T-helper 22 cell (primary cell): ENCODE measurements around the gene MATK.

Experiments
- DNase-seq: peaks from one replicate; pipeline ENCODE4 v3.0.0-alpha.2; 2020; ENCODE audit warnings: low read depth

Gene MATK

DNA sequence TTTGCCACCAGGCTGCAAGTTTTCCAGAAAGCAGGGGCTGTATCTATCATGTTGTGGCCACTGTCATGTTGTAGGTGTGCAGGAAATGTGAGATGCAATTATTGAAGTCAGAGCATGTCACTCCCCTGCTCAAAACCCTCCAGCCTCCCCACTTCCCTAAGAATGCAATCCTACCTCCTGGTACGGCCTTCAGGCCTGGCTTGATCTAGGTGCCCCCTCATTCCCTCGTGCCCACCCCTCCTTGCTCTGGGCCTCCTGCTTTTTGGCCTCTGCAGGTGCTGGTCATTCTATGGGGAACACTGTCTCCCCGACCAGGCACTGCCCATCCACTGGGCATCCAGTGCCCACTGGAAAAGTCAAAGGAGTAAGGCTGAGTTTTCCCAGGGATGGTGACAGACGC, 28.5 kb upstream of the MATK start:
- DNase-seq: no peak

- no peak for DNase-seq
These were observed 27.6 kb upstream of the MATK start for GRCh38 chr19:3813473-3814392.

DNA sequence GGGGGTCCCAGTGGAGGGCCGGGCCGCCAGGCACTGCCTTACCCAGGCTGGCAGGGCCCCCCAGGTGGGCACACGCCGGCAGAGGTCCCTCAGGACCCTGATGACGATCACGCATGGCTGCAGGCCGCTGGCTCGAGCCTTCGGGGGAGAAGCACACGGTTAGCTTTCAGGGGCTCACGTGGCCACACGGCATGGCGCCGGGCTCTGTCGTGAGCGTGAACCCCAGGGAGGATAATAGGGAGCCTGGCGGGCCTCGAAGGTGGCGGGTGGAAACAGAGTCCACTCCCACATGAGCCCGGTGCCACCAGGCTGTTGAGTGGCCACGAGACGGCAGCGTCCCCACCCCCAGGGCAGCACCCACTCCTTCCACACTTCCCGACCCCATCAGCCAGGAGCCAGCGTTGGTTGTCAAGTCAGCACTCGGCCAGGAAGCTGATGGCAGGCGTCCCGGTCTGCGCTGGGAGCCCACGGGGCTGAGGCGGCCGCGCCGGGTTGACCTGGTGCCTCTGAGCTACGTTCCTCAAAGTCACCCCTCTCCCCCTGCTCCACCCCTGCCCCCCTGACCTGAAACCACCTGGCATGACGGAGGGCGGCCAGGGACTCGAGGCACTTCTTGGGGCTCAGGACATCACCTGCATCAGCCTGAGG, 24.7 kb upstream of the MATK start:
- no peak for DNase-seq

GRCh38 chr19:3809881-3810707, 23.9 kb upstream of the MATK start:
- no peak for DNase-seq

DNA sequence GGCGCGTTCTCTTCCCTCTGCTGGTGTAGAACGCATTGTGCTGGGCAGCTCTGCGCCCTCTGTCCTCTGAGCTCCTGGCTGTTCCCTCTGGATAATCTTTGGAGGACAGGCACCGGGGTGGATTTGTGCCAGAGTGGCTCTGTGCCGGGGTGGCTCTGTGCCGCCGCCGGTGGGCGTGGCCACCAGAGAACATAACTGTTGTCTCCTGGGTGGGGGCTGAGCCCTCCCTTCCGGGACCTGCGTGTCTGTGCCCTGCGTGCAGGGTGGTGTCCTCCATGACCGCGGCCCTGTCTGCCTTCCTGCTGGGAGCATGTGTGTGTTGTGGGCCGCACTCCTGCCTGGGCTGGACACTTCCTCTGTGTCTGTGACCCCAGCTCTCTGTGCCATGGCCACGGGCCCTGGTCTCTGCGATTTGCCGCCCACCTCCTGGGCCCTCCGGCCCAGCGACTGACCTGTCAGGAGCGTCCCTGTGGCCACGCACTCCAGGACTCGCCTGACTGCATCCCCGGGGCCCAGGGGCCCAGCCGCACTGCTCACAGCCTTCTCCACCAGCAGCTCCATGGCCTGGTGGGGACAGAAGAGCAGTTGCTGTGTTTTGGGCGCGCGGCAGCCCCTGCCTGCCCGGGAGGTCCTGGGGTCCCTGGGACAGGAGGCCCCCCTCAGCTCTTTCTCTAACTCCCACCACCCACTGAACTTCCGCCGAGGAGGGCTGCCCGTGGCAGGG, 22.4 kb upstream of the MATK start:
- no peak for DNase-seq

DNA sequence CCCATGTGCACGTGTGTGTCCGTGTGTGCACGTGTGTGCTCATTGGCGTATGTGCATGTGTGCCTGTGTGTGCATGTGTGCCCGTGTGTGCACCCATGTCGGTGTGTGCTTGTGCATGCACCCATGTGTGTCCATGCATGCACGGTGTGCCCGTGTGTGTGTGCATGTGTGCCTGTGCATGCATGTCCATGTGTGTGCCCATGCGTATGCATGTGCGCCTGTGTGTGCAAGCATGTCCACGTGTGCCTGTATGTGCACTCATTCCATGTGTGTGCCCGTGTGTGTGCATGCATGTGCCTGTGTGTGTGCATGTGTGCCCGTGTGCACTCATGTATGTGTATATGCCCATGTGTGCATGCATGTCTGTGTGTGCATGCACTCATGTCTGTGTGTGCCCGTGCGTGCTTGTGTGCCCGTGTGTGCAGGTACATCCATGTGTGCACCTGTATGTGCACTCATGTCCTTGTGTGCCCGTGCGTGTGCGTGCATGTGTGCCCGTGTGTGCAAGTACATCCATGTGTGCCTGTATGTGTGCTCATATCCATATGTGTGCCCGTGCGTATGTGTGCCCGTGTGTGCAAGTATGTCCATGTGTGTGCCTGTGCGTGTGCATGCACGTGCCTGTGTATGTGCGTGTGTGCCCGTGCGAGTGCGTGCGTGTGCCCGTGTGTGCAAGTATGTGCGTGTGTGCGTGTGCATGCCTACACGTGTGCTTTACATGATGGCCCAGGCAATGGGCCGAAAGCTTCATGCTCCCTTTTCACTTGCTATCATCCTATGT, 21.6 kb upstream of the MATK start:
- DNase-seq: no peak

DNA sequence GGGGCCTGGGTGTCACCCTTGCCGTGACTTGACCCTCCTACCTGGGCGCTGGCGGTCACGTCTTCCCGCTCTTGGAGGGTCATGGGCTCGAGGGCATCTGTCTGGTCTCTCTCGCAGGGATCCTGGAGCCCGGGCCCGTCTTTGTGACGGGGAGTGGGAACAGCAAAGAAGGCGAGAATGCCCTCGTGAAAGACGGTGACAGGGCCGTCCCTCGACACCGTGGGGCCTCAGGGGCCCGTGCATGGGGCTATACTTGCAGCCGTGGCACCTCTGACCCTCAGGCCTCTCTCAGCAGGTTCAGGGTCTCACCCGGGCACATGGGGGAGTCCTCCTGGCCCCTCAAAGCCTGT, 20.9 kb upstream of the MATK start:
- DNase-seq: no peak

- no peak for DNase-seq
These were observed 19.7 kb upstream of the MATK start for GRCh38 chr19:3805859-3806258.

DNA sequence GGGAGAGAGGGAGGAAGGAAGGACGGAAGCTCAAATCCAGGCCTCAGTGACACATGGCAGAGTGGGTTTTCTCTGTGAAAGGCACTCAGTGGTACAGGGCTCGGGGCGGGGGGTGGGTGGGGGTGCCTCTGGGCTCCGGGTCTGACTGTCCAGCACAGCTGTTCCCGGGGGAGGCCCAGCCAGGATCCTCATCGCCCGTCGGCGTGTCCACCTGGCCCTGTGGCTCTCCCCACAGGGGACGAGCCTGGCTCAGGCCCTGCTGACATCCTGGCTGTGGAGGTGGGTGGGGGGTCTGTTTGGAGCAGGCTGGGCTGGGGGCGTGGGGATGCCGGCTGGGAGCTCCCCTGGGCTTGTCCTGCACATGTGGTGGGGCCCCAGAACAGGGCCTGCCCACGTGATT, 18.2 kb upstream of the MATK start:
- no peak for DNase-seq

DNA sequence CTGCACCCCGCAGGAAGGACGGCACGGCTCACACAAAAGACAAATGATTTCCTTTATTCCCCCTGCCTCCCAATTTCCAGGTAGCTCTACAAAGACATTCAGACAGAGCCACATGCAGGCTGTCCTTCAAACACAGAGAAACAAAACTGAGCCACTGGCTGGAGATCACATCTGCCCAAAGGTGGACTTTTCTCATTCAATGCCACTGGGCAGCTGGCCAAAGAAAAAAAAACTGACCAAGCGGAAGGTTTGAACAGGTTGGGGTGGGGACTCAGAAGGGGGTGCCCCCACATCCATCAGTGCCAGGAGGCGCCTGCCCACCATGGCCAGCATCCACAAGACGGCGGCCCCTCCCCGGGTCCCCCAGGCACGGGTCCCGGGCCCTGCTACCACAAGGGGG, 17.8 kb upstream of the MATK start:
- DNase-seq: no peak

DNA sequence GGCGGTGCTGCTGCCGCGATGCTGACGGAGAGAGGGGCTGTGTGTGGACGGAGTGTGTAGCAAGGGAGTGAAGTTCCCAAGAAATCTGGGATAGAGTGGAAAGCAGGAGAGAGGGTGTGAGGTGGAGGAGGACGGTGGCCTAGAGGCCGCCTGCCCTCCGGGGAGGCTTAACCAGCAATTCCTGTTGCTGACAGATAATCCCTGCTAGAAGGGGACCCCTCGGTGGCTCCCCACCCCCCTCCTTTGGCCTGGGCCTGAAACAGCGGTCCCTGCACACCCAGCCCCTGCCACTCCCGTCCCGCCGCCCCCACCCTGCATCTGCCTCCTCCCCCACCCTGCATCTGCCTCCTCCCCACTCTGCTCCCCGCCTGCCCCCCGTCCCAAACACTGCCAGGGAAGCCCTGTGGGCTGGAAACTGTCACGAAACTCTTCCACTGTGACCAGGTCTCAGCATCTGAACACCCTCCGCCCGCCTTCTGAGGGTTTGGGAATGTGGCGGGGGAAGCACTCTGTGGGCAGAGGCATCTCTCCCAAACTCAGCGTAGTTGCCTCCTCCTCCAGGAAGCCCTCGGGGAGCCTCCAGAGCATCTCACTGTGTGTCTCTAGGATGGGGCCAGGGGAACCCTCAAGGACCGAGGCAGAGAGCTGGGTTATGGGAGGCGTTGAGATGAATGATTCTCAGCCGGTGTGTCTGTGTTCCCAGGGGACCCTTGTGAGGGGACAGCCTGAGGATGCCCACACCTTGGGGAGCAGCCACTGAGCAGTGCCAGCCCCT, 17.1 kb upstream of the MATK start:
- no peak for DNase-seq

DNA sequence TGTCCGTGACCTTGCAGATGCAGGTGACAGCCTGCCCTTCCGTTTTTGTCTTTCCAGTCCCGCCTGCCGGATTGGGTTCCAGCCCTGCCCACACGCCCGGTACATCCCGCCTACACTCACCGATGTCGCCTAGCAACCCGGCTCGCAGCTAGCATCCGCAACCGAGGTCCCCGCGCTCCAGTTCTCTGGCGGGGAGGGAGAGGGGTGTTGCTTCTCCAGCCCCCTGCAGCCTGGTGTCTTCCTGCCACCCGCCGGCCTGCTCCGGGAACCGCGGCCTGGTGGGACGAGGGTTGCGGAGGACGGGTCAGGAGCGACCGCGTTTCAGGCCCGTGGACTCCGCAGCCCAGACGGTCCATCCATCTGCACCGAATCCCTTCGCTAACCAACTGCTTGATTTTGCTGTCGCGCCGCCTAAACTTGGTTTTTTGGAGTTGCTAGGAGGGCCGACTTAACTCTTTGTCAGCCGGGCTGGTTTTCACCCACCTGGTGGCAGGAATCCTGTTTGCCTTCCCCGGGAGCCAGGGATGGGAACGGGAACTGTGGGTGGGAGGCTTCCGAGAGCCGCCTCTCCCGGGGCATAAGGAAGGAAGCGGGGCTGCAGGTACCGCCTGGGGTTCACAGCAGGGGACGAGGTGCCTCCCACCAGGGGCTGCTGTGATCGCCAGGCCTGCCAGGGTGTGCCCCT, 15.4 kb upstream of the MATK start:
- no peak for DNase-seq

- DNase-seq: no peak
These were observed 14.8 kb upstream of the MATK start for GRCh38 chr19:3800996-3801395.

DNA sequence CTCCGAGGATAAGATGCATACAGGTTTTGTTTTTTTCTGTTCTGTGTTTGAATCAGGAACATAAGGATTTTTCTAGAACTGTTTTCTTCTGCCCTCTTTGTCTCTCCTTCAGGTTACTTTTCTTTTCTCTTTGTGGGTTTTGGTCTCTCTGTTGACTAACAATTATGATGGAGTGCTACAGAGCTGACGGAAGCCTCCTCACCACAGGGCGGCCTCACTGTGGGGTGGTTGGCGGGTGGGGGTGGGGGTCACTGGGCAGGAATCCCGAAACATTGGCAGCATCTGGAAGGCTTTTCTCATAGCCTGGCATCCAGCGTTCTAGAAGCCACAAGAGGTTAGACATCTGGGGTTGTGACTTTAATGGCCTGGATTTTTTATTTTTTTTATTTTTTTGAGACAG, 12.0 kb upstream of the MATK start:
- no peak for DNase-seq

GRCh38 chr19:3796358-3796757, 10.2 kb upstream of the MATK start:
- no peak for DNase-seq

GRCh38 chr19:3793799-3794198, 7.6 kb upstream of the MATK start:
- DNase-seq: no peak

DNA sequence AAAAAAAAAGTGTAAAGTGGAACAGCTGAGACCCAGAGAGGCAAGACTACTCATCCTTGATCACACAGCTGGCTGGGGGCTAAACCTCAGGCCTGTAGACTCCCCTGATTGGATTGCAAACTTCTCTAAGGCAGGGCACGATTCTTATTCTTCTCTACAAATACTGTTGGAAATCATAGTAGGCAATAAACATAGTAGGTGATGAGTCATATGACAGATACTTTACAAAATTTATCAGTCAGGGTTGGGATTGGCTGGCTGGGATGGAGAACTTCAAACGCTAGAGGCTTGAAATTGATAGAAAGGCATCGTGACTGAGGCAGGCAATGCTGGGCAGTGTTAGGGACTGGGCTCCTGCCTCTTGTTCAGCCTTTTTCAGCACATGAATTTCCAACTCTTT, 5.9 kb upstream of the MATK start:
- no peak for DNase-seq

DNA sequence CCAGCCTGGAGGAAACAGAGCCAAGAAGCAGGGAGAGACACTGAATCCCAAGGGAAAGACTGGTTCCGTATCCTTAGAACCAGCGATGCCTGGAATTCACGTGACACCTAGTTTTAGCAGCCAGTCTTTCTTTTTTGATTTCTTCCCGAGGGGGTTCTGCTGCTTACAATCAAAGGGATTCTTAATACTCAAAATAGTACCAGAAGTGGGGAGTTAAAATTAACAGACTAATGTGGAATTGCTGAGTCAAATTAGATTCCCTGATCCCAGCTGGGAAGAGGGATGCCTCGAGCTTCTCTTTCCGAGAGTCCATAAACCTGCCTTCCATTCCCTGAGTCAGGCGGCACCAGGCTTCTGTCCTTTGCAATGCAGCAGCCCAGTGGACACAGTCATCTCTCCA, 4.8 kb upstream of the MATK start:
- no peak for DNase-seq

DNA sequence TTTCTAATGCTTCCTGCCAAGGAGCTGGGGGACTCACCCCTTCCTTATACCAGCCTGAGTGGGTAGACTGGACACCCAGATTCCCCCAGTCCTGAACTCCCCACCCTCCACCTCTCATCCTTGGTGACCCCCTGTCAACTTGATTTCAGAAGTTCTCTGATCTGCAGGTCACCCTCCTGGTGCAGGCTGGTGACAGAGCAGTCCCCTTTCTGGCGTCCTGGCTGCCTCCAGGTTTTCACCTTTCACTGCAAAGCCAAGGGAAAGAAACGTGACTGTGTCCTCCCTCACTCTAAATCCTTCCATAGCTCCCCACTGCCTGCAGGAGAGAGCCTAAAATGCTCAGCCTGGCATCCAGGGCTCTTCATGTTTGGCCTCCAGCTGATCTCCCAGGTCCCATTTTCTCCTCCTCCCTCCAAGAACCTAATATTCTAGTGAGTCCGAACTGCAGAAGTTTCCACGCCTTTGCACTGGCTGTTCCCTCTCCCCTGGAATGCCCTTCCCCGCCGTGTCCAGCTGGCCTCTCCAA, 4.1 kb upstream of the MATK start:
- no peak for DNase-seq
